ENCODE data around the gene STRIP1. TPM values are rescaled to one million over a fixed set of nuclear protein-coding genes. Genes with fewer than 3 reads are reported as not detected.

Gene STRIP1
- total RNA-seq, 1 donor from 2014 or later = 77.3 TPM

DNA sequence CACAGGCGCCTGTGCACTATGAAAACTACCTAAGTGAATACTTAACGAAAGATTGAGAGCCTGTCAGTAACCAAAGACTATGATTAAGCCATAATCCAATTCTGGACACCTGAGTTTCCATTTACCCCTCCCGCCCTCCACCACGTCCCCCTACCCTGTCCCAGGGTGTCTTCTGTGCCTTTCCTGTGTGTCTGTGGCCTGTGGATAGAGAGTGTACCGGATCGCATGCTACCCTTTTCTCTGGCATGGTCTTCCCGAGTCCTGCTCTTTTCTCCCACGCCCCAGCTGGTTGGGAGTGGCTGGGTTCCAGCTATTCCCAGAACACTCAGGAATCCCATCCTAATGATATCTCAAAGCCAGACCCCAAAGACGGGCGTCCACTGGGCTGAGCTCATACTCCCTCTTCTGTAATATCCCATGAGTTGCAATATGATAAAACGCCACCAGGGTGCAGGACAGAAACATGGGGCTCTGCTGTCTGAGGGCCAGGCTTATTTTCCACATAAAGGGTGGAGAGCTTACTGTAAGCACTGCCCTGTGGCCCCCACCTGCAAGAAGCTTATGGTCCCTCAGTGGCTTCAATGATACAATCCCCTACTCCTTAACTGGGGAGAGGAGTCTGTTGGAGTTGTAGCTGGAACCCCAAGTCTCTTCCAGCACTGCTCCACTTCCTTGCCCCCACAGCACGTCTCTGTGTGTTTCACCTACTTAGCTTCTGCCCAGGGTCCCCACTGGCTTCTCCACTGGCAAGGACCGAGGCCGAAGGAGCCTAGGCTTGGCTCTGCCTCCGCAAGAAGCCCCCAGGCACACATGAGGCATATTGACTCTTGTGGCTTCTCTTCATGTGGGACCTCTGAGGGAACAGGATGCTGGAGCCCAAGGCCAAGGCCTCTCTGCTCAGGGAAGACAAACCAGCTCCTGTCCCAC lies 53.7 kb downstream of the STRIP1 start:
- H3K27ac Mint-ChIP-seq = no peak overlapping the region
- POLR2A ChIA-PET = interaction anchor here (0.9 to 1.0 kb wide), 2 partner anchors 19 to 22 kb away, joined by 3 read pairs; no protein-coding TSS in a partner anchor
- intact Hi-C loops (cut with micrococcal nuclease) = loop anchor here (1.0 to 5.0 kb wide), 2 partner anchors 18 to 374 kb away; no protein-coding TSS in a partner anchor
- H3K27me3 Mint-ChIP-seq = peaks cover 21% of the 10 kb centered on the region
- H3K4me3 Mint-ChIP-seq = no peak overlapping the region
- H3K4me1 Mint-ChIP-seq = peaks cover 9% of the 10 kb centered on the region
- TF ChIP-seq, protein P1, sequence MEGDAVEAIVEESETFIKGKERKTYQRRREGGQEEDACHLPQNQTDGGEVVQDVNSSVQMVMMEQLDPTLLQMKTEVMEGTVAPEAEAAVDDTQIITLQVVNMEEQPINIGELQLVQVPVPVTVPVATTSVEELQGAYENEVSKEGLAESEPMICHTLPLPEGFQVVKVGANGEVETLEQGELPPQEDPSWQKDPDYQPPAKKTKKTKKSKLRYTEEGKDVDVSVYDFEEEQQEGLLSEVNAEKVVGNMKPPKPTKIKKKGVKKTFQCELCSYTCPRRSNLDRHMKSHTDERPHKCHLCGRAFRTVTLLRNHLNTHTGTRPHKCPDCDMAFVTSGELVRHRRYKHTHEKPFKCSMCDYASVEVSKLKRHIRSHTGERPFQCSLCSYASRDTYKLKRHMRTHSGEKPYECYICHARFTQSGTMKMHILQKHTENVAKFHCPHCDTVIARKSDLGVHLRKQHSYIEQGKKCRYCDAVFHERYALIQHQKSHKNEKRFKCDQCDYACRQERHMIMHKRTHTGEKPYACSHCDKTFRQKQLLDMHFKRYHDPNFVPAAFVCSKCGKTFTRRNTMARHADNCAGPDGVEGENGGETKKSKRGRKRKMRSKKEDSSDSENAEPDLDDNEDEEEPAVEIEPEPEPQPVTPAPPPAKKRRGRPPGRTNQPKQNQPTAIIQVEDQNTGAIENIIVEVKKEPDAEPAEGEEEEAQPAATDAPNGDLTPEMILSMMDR (IDR thresholded peaks at IDR 0.05) = no peak
- no peak for DNase-seq
- H3K9me3 Mint-ChIP-seq = no peaks in the 10 kb centered on the region
- ATAC-seq (ENCODE audit: low read depth) = peak; percentile 75
- no peaks in the 10 kb centered on the region for H3K36me3 Mint-ChIP-seq (ENCODE audit: low read depth)
- CTCF ChIA-PET = interaction anchor here (0.6 to 2.2 kb wide), 10 partner anchors 13 to 536 kb away, joined by 3 to 12 read pairs (median 6); partner anchors contain the start of gene STRIP1

DNA sequence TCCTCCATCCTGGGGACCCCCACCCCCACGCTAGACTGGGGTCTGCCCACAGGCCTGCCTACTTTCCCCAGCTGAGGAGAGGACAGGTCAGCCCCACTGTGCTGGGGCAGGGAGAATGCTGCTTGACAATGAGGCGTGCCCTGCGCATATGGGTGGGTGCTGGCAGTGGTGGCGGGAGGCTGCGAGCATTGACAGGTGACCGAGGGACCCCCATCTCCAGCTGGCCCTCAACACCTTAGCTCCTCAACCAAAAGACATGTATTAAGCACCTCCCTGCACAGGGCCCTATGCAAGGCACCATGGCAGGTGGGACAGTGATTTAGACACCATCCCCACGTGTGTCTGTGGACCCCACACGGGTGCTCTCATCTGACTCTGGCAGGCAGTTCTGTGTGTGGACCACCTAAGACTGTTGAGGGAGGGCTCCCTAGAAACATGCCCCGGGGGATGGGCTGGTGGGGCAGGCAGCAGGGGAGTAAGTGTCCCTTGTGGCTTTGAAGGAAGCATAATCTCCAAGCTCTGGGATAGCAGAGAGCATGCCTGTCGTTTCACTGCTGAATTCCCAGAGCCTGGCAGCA lies 54.4 kb downstream of the STRIP1 start:
- no peaks in the 10 kb centered on the region for H3K36me3 Mint-ChIP-seq (ENCODE audit: low read depth)
- H3K9me3 Mint-ChIP-seq = no peaks in the 10 kb centered on the region
- intact Hi-C loops (cut with micrococcal nuclease) = loop anchor here (1.0 to 5.0 kb wide), 2 partner anchors 17 to 373 kb away; no protein-coding TSS in a partner anchor
- DNase-seq (no peak), ATAC-seq (ENCODE audit: low read depth) (no peak)
- peaks cover 17% of the 10 kb centered on the region for H3K27me3 Mint-ChIP-seq
- CTCF ChIA-PET = interaction anchor here (0.6 to 2.2 kb wide), 9 partner anchors 13 to 1744 kb away, joined by 3 to 12 read pairs (median 7); no protein-coding TSS in a partner anchor
- POLR2A ChIA-PET = interaction anchor here (1.0 kb wide), 1 partner anchor 22 kb away, joined by 3 read pairs; no protein-coding TSS in a partner anchor
- TF ChIP-seq, protein P1 (IDR thresholded peaks at IDR 0.05) = no peak
- no peak overlapping the region for H3K4me3 Mint-ChIP-seq
- peaks cover 3% of the 10 kb centered on the region for H3K4me1 Mint-ChIP-seq
- no peak overlapping the region for H3K27ac Mint-ChIP-seq

DNA sequence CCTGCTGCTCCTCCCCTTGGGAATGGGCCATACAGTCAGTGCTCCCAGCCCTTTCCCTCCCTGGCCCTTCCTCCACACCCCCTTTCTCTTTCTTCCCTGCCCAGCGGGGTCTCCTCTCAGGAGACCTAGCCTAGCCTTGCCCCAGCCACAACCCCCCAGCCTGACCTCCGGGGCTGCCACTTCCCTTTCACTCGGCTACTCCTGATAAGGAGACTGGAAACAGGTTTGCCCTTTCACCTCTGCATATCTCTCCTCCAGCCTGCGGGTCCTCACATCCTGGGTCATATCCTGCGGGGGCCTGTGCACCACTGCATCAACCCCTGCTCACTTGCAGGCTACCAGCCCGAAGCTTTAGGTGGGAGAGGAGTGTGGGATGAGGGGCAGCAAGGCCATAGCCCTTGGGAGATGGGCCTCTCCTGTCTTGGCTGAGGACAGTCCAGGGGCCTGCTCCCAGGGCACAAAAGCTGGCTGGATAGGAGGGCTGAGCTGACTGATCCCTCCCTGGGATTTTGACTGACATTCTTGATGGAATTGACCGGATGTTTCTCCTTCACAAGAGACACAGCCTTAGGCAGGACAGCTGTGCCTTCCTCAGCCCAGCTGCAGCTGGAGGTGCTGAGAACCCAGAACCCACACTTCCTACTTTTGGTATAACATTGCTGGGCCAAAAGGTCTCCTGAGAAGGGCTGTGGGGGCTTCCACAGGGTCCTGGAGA lies 55.3 kb downstream of the STRIP1 start:
- H3K9me3 Mint-ChIP-seq = no peaks in the 10 kb centered on the region
- H3K4me3 Mint-ChIP-seq = no peak overlapping the region
- no peaks in the 10 kb centered on the region for H3K36me3 Mint-ChIP-seq (ENCODE audit: low read depth)
- ATAC-seq (ENCODE audit: low read depth) (no peak), DNase-seq (no peak)
- CTCF ChIA-PET = interaction anchor here (1.0 to 1.2 kb wide), 2 partner anchors 406 to 558 kb away, joined by 3 read pairs; no protein-coding TSS in a partner anchor
- peaks cover 2% of the 10 kb centered on the region for H3K4me1 Mint-ChIP-seq
- TF ChIP-seq, protein P1 (IDR thresholded peaks at IDR 0.05) = no peak
- no peak overlapping the region for H3K27ac Mint-ChIP-seq
- intact Hi-C loops (cut with micrococcal nuclease) = loop anchor here (5.0 kb wide), 1 partner anchor 373 kb away; no protein-coding TSS in a partner anchor
- POLR2A ChIA-PET = no interaction called here
- peaks cover 19% of the 10 kb centered on the region for H3K27me3 Mint-ChIP-seq

DNA sequence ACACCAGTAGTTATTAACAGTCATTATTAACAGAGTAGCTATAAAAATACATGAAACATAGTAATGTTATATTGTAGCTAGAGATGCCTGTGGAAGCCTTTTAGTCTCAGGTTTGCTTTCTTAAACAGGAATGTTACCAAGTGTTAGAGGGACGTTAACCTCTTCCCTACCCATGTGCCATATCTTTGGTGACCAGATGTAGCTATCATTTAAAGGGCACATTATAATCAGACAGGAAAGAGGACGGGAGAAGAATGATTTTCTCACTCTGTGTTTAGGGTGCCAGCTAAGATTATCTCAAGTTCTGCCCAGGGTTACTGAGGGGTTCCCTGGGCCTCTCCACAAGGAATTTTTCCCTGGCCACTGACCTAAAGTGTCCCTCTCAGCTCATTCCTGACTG lies 57.0 kb downstream of the STRIP1 start:
- Mint-ChIP-seq H3K9me3 (no peaks in the 10 kb centered on the region), H3K4me3 (no peak overlapping the region), H3K36me3 (ENCODE audit: low read depth) (no peaks in the 10 kb centered on the region), H3K4me1 (no peaks in the 10 kb centered on the region), H3K27me3 (peaks cover 16% of the 10 kb centered on the region), H3K27ac (no peak overlapping the region)
- TF ChIP-seq, protein P1 (IDR thresholded peaks at IDR 0.05) = no peak
- DNase-seq (no peak), ATAC-seq (ENCODE audit: low read depth) (no peak)
- CTCF ChIA-PET = interaction anchor here (0.8 to 1.2 kb wide), 4 partner anchors 11 to 14 kb away, joined by 3 to 6 read pairs (median 4); no protein-coding TSS in a partner anchor
- intact Hi-C loops (cut with micrococcal nuclease) = no loop called here
- POLR2A ChIA-PET = no interaction called here

Data from activated B cell treated with CpG ODN at 0.5 μM for 24 hours (primary cell).